ENCODE data around the gene SLC4A9.

DNA sequence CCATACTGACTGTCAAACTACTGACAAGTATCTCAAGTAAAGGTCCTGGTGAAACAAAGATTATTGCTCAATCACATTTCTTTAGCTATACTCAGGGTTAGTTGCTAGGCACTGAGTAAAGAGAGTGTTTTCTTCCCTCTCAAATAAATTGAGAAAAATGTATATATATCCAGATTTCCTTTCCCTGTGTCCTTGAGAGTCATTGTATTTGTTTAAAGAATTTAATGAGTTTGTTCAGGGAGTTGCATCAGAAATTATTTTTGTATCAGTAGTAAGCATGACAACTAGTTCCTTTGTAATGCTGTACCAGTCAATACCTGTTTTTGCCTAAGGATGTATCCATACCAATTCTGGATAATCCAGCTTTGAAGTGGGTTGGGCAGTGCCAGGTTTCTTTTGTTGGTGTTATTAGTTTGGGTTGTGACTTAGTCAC is 38.4 kb downstream of the SLC4A9 start:
- TF ChIP-seq ZC3H10 (CRISPR knock-in tag; IDR thresholded peaks at IDR 0.05) (no peak), ZNF565 (CRISPR knock-in tag; conservative IDR thresholded peaks at IDR 0.05; ENCODE audit: low read depth) (no peak), CSDC2 (CRISPR knock-in tag; IDR thresholded peaks at IDR 0.05) (no peak), SNAI2 (CRISPR knock-in tag; IDR thresholded peaks at IDR 0.05) (no peak), ZFP30 (CRISPR knock-in tag; IDR thresholded peaks at IDR 0.05) (no peak), TOX (CRISPR knock-in tag; IDR thresholded peaks at IDR 0.05; ENCODE audit: borderline replicate concordance) (no peak), OSR1 (CRISPR knock-in tag; IDR thresholded peaks at IDR 0.05) (no peak), BACH2 (CRISPR knock-in tag; IDR thresholded peaks at IDR 0.05; ENCODE audit: borderline replicate concordance) (no peak), TCF4 (CRISPR knock-in tag; IDR thresholded peaks at IDR 0.05; ENCODE audit: borderline replicate concordance) (no peak)
- TF ChIP-seq, protein P1, sequence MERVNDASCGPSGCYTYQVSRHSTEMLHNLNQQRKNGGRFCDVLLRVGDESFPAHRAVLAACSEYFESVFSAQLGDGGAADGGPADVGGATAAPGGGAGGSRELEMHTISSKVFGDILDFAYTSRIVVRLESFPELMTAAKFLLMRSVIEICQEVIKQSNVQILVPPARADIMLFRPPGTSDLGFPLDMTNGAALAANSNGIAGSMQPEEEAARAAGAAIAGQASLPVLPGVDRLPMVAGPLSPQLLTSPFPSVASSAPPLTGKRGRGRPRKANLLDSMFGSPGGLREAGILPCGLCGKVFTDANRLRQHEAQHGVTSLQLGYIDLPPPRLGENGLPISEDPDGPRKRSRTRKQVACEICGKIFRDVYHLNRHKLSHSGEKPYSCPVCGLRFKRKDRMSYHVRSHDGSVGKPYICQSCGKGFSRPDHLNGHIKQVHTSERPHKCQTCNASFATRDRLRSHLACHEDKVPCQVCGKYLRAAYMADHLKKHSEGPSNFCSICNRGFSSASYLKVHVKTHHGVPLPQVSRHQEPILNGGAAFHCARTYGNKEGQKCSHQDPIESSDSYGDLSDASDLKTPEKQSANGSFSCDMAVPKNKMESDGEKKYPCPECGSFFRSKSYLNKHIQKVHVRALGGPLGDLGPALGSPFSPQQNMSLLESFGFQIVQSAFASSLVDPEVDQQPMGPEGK (CRISPR knock-in tag; IDR thresholded peaks at IDR 0.05; ENCODE audit: borderline replicate concordance): no peak
- TF ChIP-seq, protein P2, sequence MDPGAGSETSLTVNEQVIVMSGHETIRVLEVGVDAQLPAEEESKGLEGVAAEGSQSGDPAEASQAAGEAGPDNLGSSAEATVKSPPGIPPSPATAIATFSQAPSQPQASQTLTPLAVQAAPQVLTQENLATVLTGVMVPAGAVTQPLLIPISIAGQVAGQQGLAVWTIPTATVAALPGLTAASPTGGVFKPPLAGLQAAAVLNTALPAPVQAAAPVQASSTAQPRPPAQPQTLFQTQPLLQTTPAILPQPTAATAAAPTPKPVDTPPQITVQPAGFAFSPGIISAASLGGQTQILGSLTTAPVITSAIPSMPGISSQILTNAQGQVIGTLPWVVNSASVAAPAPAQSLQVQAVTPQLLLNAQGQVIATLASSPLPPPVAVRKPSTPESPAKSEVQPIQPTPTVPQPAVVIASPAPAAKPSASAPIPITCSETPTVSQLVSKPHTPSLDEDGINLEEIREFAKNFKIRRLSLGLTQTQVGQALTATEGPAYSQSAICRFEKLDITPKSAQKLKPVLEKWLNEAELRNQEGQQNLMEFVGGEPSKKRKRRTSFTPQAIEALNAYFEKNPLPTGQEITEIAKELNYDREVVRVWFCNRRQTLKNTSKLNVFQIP (CRISPR knock-in tag; IDR thresholded peaks at IDR 0.05; ENCODE audit: borderline replicate concordance, low read depth): no peak
